Kidney capillary endothelial cell (primary cell): ENCODE results near the gene RNF13.
"Not testable (repeated sequence)": the region's sequence is repeated elsewhere in the genome, so short reads cannot be mapped to it uniquely, and the experiment has no call there.

Source experiments
- DNase-seq: peaks from one replicate; pipeline ENCODE4 v3.0.0-alpha.2; 2018; ENCODE audit warnings: low spot score

RNF13 gene

GRCh38 chr3:149801195-149801594 is 11.8 kb upstream of the RNF13 start:
- no peak for DNase-seq

DNA sequence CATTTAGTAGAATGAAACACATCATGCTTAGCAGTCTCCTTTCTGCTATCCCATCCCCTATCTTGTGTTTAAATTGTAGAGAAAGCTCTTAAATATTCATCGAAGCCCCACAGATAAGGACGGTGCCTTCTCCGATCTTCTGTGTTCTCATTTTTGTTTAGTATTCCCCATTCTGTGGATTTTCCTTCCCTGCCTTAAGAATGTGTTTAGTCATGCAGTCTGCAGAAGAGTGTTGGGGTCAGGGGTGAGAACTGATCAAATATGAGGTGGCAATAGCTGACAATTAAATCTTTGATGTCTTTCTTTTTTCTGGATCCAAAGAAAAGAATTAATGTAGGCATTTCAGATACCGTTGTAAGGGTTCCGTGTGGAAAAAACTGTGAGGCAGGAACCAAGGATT is 11.4 kb upstream of the RNF13 start:
- DNase-seq: no peak

- DNase-seq: no peak
These were observed 6.7 kb upstream of the RNF13 start for GRCh38 chr3:149806171-149806778.

DNA sequence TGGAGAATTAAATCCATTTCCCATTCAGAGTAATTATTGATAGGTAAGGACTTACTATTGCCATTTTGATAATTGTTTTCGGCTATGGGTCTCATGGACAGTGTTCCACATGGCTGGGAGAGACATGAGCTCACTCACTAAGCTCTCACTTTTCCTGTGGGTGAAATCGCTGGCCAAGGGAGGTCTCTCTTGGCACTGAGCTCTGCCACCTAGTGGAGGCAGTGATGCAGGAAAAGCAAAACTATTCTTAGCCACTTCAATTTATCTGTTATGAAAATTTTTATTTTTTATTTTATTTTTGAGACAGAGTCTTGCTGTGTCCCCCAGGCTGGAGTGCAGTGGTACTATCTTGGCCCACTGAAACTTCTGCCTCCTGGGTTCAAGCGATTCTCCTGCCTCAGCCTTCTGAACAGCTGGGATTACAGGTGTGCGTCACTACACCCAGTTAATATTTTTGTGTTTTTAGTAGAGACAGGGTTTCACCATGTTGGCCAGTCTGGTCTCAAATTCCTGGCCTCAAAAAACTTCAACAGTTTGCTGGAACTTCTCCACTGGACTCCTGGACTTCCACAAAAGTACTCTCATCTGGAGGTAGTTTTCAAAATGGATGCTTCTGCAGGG is 4.7 kb upstream of the RNF13 start:
- DNase-seq: peak; percentile 74

DNA sequence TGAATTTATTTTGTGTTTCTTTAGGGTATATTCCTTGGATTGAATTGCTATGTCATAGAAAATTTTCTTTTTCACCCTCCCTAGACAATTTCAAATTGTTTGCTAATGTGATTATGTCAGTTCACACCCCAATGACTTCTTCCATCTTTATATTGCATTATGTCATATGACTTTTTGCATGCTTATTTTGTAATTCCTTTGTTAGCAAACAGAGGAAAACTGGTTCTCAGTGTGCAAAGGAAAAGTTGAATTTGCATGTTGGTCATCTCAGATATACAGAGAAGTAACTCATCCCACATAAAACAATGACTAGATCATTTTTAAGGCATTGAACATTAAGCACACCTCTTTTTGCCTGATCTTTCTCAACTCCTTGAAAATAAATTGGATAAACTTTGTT is 3.3 kb upstream of the RNF13 start:
- no peak for DNase-seq

- DNase-seq: no peak
These were observed 2.2 kb upstream of the RNF13 start for GRCh38 chr3:149810846-149811245.

DNA sequence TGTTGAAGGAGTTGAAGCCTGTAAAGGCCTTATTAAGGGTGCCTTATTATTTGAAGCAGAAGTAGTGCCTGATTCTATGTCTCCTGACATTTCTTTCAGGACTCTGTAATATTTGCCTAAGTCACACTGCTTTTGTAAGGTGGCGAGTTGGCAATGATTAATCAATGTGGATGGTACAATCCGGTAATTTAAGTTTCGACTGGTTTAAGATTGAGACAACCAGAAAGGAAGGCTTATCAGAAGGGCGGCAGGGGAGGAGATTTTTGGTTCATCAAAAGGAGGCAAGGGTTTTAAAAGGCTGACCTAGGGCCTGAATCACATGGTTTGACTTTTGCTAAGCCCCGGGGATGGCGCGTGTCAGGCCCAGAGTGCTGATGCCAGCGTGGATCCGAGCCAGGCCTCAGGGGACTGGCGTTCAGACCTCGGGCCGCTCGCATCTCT is 830 bp upstream of the RNF13 start:
- no peak for DNase-seq

- DNase-seq: peak; percentile 38
These were observed 609 bp downstream of the RNF13 start for GRCh38 chr3:149813367-149814281.

DNA sequence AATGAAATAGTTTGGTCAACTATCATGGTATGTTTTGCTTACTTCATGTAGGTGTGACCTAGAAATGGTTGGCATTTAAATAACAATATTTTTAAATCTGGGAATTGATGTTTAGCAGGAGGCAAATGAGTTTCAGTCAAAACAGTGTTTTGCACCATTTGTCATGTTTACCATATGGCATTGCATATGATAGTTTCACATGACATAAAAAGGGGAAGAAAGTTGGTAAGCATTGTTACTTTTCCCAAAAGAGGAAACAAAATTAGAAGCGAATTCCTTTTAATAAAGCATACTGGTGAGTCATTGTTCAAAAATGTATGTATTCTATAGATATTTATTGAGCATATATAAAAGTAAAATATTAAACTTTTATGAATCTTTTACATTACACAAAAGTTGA is 2.3 kb downstream of the RNF13 start:
- DNase-seq: no peak

DNA sequence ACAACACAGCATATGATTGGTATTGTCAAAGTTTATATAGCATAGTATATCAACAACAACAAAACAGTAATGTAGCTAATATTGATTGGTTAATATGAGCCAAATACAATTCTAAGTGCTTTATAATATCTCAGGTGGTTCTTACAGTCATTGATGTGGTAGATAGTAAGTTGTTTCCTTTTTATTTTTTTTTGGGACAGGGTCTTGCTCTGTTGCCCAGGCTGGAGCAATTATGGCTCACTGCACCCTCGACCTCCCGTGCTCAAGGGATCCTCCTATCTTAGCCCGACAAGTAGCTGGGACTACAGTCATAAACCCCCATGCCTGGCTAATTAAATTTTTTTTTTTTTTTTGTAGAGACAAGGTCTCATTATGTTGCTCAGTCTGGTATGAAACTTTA is 2.7 kb downstream of the RNF13 start:
- no peak for DNase-seq

DNA sequence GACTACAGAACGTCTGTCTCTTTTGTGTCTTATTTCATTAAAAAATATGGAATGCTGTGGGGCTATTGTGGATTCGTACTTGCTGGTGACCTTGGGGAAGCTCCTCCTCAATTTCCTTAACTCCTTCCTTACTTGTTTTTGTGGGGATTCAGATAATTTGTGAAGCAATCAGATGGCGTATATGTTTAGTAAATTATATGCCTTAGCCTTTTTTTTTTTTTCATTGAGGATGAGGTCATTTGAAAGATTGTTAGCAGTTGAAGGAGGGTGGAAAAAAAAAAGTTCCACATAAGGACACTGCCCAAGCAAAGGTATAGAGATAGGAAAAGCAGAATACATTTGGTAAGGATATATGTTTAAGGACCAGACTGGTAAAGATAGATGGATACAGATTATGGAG is 3.3 kb downstream of the RNF13 start:
- DNase-seq: no peak

GRCh38 chr3:149816986-149817385 is 4.0 kb downstream of the RNF13 start:
- no peak for DNase-seq

DNA sequence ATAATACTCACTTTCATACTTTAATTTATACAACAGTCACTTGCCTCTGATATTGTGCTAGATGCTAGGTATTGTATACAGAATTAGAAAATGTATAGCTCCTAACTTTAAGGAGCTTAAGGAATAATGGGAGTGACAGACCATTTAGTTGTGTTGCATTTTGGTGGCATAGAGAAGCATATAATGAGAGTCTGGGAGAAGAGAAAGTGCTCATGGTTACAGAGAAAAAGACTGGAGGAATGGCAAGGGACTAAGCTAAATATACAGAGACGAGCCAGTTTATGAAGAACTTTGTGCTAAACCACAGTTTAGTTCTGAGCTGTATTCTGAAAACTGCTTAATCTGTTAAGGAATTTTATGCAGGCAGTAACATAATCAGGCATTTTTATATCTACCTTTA is 6.4 kb downstream of the RNF13 start:
- DNase-seq: no peak

- no peak for DNase-seq
These were observed 7.2 kb downstream of the RNF13 start for GRCh38 chr3:149820183-149820582.

- no peak for DNase-seq
These were observed 13.6 kb downstream of the RNF13 start for GRCh38 chr3:149826636-149827035.

GRCh38 chr3:149828390-149828789 is 15.4 kb downstream of the RNF13 start:
- DNase-seq: no peak

DNA sequence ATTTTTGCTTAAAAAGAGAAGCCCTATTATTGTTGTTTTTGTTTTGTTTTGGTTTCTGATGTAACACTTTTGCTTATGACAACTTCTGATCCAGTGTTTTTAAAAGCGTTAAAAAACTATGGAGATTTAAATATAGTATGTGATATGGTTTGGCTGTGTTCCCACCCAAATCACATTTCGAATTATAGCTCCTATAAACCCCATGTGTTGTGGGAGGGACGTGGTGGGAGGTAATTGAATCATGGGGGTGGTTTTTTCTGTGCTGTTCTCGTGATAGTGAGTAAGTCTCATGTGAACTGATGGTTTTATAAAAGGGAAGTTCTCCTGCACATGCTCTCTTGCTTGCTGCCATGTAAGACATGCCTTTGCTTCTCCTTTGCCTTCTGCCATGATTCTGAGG is 16.6 kb downstream of the RNF13 start:
- DNase-seq: not testable (repeated sequence)

DNA sequence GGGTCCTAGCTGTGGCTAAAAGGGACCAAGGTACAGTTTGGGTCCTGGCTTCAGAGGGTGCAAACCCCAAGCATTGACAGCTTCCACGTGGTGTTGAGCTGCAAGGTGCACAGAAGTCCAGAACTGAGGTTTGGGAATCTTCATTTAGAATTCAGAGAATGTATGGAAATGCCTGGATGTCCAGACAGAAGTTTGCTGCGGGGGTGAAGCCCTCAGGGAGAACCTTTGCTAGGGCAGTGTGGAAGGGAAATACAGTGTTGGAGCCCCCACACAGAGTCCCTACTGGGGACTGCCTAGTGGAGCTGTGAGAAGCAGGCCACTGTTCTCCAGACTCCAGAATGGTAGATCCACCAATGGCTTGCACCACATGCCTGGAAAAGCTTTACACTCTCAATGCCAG is 17.9 kb downstream of the RNF13 start:
- no peak for DNase-seq

- DNase-seq: no peak
These were observed 18.3 kb downstream of the RNF13 start for GRCh38 chr3:149831321-149831720.

- no peak for DNase-seq
These were observed 19.1 kb downstream of the RNF13 start for GRCh38 chr3:149832086-149832485.

DNA sequence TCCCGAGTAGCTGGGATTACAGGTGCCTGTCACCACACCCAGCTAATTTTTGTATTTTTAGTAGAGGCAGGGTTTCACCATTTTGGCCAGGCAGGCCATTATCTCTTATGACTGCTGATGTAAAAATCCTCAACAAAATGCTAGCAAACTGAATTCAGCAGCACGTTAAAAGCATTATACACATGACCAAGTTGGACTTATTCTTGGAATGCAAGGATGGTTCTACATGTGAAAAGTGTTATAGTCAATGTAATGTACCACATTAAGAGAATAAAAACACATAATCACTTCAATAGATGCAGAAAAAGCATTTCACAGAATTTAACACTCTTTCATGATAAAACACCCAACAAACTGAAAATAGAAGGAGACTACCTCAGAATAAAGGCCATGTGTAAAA is 20.2 kb downstream of the RNF13 start:
- DNase-seq: no peak

DNA sequence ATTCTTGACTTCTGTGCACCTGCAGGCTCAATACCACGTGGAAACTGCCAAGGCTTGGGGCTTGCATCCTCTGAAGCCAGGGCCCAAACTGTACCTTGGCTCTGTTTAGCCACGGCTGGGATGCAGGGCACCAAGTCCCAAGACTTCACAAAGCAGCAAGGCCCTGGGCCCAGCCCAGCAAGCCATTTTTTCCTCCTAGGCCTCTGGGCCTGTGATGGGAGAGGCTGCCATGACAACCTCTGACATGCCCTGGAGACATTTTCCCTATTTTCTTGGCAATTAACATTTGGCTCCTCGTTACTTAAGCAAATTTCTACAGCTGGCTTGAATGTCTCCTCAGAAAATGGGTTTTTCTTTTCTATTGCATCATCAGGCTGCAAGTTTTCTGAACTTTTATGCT is 25.5 kb downstream of the RNF13 start:
- not testable (repeated sequence) for DNase-seq

GRCh38 chr3:149839469-149839868 is 26.5 kb downstream of the RNF13 start:
- DNase-seq: not testable (repeated sequence)
